Measurements from ENCODE around the gene DDB1.

- TF ChIP-seq, protein P1, sequence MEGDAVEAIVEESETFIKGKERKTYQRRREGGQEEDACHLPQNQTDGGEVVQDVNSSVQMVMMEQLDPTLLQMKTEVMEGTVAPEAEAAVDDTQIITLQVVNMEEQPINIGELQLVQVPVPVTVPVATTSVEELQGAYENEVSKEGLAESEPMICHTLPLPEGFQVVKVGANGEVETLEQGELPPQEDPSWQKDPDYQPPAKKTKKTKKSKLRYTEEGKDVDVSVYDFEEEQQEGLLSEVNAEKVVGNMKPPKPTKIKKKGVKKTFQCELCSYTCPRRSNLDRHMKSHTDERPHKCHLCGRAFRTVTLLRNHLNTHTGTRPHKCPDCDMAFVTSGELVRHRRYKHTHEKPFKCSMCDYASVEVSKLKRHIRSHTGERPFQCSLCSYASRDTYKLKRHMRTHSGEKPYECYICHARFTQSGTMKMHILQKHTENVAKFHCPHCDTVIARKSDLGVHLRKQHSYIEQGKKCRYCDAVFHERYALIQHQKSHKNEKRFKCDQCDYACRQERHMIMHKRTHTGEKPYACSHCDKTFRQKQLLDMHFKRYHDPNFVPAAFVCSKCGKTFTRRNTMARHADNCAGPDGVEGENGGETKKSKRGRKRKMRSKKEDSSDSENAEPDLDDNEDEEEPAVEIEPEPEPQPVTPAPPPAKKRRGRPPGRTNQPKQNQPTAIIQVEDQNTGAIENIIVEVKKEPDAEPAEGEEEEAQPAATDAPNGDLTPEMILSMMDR (conservative IDR thresholded peaks at IDR 0.05; ENCODE audit: low read depth, low read length), result no peak
- TF ChIP-seq EZH2 (IDR thresholded peaks at IDR 0.05; ENCODE audit: low read length, unreplicated experiment), result no peak
These were observed 36.8 kb upstream of the DDB1 start for GRCh38 chr11:61369372-61370348.
